ENCODE data around the gene POU2F3. TPM values are rescaled to one million over a fixed set of nuclear protein-coding genes. Genes with fewer than 3 reads are reported as not detected.

POU2F3 gene
- total and polyA plus RNA-seq, 2 of the 4 experiments (the other 2 are of a cell fraction) = under 0.01 to 0.09 TPM

DNA sequence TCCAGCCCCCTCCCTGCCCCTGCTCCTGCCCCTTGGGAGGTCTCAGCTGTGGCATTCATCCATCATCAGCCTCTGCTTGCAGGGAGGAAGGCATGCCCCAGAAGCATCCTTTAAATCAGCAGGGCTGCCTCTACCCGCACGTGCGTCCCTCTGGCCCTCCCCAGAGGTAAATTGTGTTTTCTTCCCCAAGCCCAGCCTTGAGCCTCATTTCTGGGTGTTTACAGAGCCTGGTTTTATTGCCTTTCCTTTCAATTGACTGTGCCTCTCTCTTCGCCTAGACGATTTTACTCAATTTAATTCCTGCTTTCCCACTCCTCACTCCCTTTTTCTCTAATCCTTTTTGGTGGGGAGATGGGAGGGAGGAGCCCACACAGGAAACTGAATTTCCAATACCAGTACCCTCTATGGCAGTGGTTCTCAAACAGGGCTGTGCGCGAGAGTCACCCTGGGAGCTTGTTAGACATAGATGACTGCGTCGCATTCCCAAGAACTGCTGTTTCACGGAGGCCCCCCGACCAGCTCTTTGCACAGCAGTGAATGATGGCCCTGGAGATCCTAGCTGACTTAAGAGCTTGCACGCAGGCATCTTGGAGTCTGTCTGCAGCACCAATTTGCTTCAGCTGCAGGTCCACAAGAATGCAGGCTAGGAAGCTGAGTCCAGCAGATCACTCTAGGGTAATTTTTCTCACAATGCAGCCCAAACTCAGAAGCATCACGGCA is 44.2 kb upstream of the POU2F3 start:
- no peak overlapping the region for H3K56ac ChIP-seq (ENCODE audit: extremely low read depth, insufficient read depth, low read length)
- no peak overlapping the region for H4K5ac ChIP-seq (ENCODE audit: low read depth, low read length)
- no peaks in the 10 kb centered on the region for H4K20me1 ChIP-seq (ENCODE audit: insufficient read depth, low read length)
- no peak overlapping the region for H2AK9ac ChIP-seq (replicated peaks; ENCODE audit: low read depth, low read length, poor library complexity)
- H4K91ac ChIP-seq (ENCODE audit: insufficient read depth, low read depth, low read length) = no peak overlapping the region
- H2BK5ac ChIP-seq (ENCODE audit: low read depth, low read length, poor library complexity, severe bottlenecking) = no peak overlapping the region
- H3K9me1 ChIP-seq (ENCODE audit: insufficient read depth, low read length) = no peaks in the 10 kb centered on the region
- no peak overlapping the region for H3K4ac ChIP-seq (ENCODE audit: low read depth, low read length)
- H2BK15ac ChIP-seq (ENCODE audit: low read depth, low read length) = no peak overlapping the region
- H3K18ac ChIP-seq (ENCODE audit: low read depth, low read length) = no peak overlapping the region
- H2AFZ ChIP-seq (replicated peaks; ENCODE audit: low read length, poor library complexity) = no peak overlapping the region
- peaks cover 69% of the 10 kb centered on the region for H3K27me3 ChIP-seq (ENCODE audit: control insufficient read depth, insufficient read depth, low read length)
- H3K36me3 ChIP-seq (ENCODE audit: control insufficient read depth, insufficient read depth, low read length) = no peaks in the 10 kb centered on the region
- H3K4me1 ChIP-seq (ENCODE audit: control insufficient read depth, insufficient read depth, low read length) = no peaks in the 10 kb centered on the region
- no peak overlapping the region for H3K23ac ChIP-seq (ENCODE audit: low read depth, low read length)
- H3K79me1 ChIP-seq (ENCODE audit: low read depth in 1 of 2, low read length in 2 of 2) = no peaks in the 10 kb centered on the region
- H3K9ac ChIP-seq (ENCODE audit: low read depth, low read length) = no peak overlapping the region
- no peak overlapping the region for H4K8ac ChIP-seq (ENCODE audit: low read depth in 2 of 2, low read length in 2 of 2)
- in situ Hi-C loops (cut with MboI; ENCODE audit: low sequenced_read_pairs) (no loop called here), intact Hi-C loops (cut with micrococcal nuclease) (no loop called here), dilution Hi-C loops (cut with HindIII; ENCODE audit: low sequenced_read_pairs, unreplicated experiment) (no loop called here)
- H3K27ac ChIP-seq (ENCODE audit: insufficient read depth, low read length) = no peak overlapping the region
- H2AK5ac ChIP-seq (ENCODE audit: low read depth, low read length) = no peak overlapping the region
- 46% methylated on average over 6 of the region's 13 CpGs; no CpG with 5 or more reads in 1 of the 2 experiments for WGBS, 2 experiments (ENCODE audit: extremely low coverage in 2 of 2, insufficient read length in 1 of 2)
- H3K9me3 ChIP-seq (ENCODE audit: control insufficient read depth, insufficient read depth, low read length) = no peaks in the 10 kb centered on the region
- DNase-seq = no peak
- TF ChIP-seq MAFK (IDR thresholded peaks at IDR 0.05; ENCODE audit: low read depth, low read length) (no peak), POLR2A (IDR thresholded peaks at IDR 0.05; ENCODE audit: low read depth, low read length) (no peak), CEBPB (IDR thresholded peaks at IDR 0.05; ENCODE audit: low read depth, low read length) (no peak), RFX5 (IDR thresholded peaks at IDR 0.05; ENCODE audit: low read depth, low read length) (no peak), USF2 (IDR thresholded peaks at IDR 0.05; ENCODE audit: low read depth, low read length) (no peak), RCOR1 (IDR thresholded peaks at IDR 0.05; ENCODE audit: insufficient replicate concordance, low read length) (no peak)
- no TSS peak for BruUV-seq (replicated peaks)
- H3K4me2 ChIP-seq (ENCODE audit: low read depth, low read length) = no peak overlapping the region
- H2BK120ac ChIP-seq (ENCODE audit: low read depth, low read length) = no peak overlapping the region
- H2BK20ac ChIP-seq (ENCODE audit: low read depth, low read length) = no peak overlapping the region
- ChIA-PET POLR2A (ENCODE audit: unreplicated experiment) (interaction anchor here (0.7 kb wide), 1 partner anchor 59 kb away, joined by 6 read pairs; no protein-coding TSS in a partner anchor), CTCF (interaction anchor here (1.3 kb wide), 1 partner anchor 104 kb away, joined by 3 read pairs; no protein-coding TSS in a partner anchor)
- no peak for ATAC-seq (ENCODE audit: low read depth)
- no peak overlapping the region for H3K14ac ChIP-seq (replicated peaks; ENCODE audit: low read depth, low read length)
- no peak overlapping the region for H3K4me3 ChIP-seq (ENCODE audit: insufficient read depth, low read depth, low read length)
